C4-2B (cell line): ENCODE data around the gene ACP1.

Experiments used
- CTCF ChIP-seq: fragments of 450-650 bp; conservative IDR thresholded peaks from 2 replicates; pipeline ENCODE4 v1.5.1; 2017; ENCODE audit warnings: mild to moderate bottlenecking
- ZFX ChIP-seq: fragments of 450-650 bp; IDR thresholded peaks from 2 replicates; pipeline ENCODE4 v1.6.1; 2017

- TF ChIP-seq ZFX (no peak), CTCF (no peak)
Measured at GRCh38 chr2:258933-259332, 5.8 kb upstream of the ACP1 start.
